ENCODE measurements around the gene PLCG2.
"Not testable (repeated sequence)": the region's sequence is repeated elsewhere in the genome, so short reads cannot be mapped to it uniquely, and the experiment has no call there.

PLCG2 gene

DNA sequence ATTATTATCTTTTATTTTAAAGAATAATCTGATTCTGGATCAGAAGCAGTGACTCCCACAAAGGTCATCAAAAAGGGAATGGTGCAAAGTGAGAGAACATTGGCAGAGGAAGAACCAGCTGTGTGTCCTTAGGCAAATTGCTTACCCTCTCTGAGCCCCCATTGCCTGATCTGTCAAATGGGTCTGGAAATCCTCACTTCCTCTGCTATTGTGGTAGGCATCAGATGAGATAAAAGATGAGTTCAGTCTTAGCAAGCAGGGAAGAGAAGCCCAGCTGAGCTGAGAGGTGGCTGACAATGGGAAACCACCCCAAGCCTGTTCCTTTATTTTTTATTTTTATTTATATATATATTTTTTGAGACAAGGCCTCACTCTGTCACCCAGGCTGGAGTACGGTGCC is 24.2 kb upstream of the PLCG2 start:
- DNase-seq (ENCODE audit: low spot score) = no peak

DNA sequence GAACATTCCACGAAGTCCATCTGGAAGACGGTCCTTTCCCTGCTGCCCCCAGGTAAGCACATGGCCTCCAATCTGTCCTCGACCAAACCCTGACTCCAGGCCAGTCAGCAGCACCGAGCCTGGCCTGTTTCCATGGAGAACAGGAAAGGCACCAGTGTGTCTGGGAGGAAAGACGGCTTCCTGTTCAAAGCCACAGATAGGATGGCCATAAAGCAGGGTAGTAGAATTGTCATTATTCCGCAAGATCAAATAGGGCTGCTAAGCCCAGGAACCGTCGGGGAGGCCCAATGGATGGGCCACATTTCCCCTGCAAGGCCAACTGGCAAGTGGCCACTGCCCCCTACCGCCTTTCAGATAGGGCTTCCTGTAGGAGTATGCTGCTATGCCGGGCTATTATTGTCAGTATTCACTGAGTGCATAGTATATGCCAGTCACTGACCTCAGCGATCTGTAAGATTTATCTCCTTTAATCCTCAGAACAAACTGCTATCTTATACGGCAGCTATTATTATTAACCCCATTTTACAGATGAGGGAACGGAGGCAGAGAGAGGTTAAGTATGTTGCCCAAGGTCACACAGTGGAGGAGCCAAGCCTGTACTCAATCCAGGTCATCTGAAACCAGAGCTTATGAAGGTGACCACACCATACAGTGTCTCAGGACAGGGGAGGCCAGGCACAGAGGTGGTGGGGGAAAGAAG is 23.0 kb upstream of the PLCG2 start:
- peak; percentile 37 for DNase-seq (ENCODE audit: low spot score)

DNA sequence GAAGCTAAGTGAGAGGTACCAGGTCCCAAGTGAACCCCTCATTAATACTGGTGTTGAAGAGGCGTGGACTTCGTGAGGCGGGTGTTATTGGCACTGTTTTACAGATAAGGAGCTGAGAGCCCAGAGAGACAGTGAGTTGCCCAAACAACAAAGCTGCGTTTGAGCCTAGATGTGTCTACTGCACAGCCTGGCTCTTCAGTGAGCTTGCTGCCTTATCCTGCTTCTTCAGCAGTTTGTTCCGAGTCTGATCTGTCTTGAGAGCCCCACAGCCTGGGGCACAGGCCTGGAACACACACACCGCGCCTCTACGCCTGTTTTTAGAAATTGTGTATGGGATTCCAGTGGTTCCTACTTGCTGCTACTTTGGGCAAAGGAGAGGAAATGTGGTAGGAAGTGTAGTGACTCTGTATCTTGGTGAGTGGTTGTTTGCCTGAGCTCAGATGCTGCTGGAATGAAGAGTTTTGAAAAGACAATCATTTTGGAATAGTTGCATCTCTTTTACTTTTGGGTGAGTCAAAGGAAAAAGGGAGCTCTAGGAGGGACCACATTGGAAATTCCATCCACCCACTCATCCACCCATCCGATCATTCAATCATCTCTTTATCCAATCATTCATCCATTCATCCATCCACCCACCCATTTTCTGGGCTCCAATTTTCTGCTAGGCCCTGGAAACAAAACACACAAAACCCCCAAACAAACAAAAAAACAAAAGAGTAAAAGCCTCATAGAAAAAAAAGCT is 22.3 kb upstream of the PLCG2 start:
- DNase-seq (ENCODE audit: low spot score) = no peak

DNA sequence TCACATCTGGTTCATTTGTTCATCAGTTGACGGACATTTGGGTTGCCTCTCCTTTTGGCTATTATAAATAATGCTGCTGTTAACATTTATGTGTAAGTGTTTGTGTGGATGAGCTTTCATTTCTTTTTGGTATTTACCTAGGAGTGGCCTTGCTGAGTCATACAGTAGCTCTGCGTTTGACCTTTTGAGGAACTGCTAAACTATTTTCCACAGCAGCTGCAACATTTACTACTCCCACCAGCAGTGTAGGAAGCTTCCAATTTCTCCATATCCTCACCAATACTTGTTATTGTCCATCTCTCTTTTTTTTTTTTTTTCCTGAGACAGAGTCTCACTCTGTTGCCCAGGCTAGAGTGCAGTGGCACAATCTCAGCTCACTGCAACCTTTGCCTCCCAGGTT is 20.7 kb upstream of the PLCG2 start:
- DNase-seq (ENCODE audit: low spot score) = no peak

DNA sequence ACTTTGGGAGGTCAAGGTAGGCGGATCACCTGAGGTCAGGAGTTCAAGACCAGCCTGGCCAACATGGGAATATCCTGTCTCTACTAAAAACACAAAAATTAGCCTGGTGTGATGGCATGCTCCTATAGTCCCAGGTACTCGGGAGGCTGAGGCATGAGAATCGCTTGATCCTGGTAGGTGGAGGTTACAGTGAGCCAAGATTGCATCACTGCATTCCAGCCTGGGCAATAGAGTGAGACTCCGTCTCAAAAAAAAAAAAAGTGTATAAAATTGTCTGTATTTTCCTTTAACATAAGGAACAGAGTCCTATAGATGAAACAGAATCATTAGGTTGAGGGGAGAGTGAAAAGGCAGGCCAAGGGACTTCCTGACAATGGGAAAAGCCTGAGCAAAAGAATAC is 16.8 kb upstream of the PLCG2 start:
- DNase-seq (ENCODE audit: low spot score) = not testable (repeated sequence)

GRCh38 chr16:81765111-81765919 is 13.8 kb upstream of the PLCG2 start:
- DNase-seq (ENCODE audit: low spot score) = no peak

DNA sequence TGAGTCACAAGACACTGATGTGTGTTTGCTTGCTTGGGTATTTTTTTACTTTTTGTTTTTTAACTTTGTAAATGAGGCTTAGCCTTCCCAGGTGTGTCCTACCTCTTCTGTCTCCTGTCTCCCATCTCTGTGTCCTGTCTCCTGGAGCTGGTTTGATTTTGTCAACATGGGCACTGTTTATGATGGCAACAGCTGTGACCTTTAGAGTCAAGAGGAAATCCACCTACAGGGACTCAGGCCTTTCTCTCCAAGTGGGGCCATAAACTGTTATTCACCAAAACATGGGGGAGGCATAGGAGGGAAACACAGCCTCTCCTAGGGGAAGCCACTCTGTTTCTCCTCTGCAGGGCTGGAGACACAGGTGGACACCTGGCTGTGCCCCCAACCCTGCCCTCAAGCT is 13.1 kb upstream of the PLCG2 start:
- DNase-seq (ENCODE audit: low spot score) = no peak

- DNase-seq (ENCODE audit: low spot score) = no peak
Observed at GRCh38 chr16:81767987-81768592, 11.0 kb upstream of the PLCG2 start.

GRCh38 chr16:81770008-81770407 is 9.1 kb upstream of the PLCG2 start:
- DNase-seq (ENCODE audit: low spot score) = no peak

GRCh38 chr16:81774348-81774747 is 4.7 kb upstream of the PLCG2 start:
- DNase-seq (ENCODE audit: low spot score) = no peak

DNA sequence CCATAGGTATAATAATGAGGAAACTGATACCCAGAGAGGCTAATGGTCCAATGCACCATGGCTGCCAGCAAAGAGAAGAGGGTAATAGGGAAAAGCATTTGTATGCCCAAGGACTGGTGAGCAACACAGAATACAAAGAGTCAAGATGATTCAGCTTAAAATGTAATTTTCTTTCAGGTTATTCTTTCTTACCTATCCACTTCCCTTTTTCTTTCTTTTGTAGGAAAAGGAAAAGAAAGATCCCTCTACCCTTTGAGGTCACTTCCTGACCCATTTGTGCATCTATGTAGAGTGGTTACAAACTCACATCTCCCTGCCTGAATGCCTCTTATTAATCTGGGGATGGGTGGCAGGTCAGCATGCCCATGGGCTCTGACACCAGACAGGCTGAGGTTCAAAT is 3.5 kb upstream of the PLCG2 start:
- no peak for DNase-seq (ENCODE audit: low spot score)

- no peak for DNase-seq (ENCODE audit: low spot score)
Observed at GRCh38 chr16:81778231-81778630, 860 bp upstream of the PLCG2 start.

DNA sequence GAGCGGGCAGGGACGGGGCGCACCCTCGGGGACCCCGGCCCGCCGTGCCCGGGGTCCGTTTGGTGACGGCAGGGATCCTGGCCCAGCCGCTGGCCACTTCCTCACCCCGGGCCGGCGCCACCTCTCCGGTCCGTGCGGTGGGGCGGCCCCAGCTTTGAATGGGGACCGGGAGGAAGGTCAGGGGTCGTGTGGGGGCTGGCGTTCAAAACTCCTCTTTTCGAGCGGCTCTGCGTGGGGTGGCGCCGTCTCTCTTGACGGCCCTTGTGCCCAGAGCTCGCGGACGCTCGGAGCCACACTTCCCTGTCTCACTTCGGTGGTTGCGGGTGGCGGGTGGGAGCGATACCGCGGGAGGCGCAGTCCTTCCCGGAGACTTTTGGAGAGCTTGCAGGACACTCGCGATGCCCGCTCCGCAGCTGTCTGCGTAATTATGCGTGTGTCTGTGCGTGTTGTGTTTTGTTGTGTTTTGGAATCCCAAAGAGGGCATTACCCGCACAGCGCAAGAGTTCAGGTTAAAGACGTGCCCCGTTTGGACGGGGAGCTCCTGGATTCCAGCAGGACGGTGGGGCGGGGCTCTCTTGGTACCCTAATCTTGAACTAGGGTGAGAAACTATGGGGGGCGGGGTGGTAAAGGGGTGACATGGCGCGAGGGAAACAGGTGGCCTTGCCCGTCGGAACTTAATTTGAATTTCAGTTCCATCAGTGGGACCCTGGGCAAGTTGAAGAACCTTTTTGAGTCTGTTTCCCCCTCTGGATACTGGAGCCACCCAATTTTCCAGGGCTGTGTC is 637 bp downstream of the PLCG2 start:
- DNase-seq (ENCODE audit: low spot score) = no peak

DNA sequence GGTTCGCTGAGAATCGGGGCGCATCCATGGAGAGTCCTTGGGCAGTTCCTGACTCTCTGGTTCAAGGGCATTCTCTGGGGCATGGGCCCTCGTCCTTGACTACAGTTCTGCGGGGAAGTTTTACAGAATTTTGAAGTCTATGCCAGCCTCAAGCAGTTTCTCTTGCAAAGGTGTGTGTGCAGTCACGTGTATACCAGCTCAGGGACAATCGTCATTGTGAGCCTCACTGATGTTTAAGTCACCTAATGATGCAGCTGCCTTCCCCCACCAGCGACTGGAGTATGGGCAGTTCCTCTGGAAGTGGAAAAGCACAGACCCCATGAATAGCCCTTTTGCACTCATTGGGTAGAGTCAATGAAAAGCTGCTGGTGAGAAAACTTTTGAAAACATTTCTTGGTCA is 1.3 kb downstream of the PLCG2 start:
- no peak for DNase-seq (ENCODE audit: low spot score)

DNA sequence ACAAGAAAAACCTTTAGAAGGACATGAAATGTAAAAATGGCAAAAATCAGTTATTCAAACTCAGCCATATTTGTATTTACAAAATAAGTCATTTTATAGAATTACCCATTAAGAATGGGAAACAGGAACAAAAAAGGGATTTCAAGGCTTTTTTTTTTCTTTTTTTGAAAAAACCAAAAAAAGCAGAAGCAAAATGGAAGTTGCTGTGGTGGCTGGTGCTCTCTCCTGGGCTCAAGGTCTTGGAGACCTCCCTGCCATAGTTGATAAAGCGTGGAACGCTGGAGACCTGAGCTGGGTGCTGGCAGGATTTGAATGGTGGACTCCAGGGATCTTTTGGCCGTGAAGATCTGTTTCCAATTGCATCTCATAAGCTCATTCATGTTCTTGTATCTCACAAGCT is 3.1 kb downstream of the PLCG2 start:
- DNase-seq (ENCODE audit: low spot score) = no peak

- no peak for DNase-seq (ENCODE audit: low spot score)
Observed at GRCh38 chr16:81784072-81784795, 5.1 kb downstream of the PLCG2 start.

DNA sequence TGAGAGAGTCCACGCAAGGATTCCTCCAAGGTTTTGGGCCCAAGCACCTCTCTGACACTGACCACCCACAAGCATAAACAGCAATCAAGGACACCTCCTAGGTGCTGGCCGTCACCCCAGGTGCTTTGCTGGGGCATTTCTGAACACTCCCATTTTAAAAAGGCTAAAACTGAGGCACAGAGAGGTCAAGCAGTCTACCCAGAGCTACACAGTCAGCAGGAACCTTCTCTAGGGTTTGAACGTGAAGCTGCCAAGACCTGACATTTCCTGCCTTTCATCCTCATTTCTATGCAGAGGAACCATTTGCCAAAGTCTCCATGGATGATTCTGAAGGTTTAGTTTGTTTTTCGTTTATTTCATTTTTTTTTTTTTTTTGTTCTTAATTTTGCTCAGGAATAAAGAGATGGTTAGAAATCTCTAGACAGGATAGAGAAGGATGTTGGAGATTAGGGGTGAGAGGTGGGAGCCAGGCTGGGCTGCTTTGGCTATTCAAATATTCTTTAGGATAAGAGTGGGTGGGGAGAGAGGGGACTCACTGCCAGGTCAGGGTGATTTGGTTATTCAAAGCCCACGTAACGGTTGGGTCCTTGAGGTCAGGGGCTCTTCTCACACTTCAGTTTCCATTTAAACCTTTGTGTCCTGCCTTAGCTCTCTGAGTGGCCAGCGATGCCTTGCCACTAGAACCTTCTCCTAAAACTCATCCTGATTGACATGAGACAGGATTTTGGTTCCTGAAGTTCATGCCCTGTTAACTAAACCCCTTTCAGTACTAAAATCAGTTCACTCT is 6.2 kb downstream of the PLCG2 start:
- no peak for DNase-seq (ENCODE audit: low spot score)

DNA sequence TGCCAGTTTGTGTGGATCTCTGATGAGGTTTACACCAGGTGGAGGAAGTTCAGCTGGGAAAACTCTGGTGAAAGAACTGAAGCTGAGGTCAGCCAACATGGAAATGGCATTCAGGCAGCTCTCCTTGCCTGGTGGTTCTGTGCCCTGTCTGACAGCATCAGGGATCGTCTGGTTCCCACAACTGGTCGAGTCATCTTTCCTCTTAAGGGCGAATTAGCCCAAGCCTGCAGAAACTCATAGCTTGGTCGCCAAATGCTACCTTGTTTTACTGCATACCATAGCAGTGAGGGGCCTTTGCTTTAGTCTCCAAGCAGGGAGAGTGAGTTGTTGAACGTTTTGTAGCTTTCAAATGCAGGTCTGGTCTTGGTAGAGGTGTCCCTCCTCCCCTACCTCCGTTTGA is 7.2 kb downstream of the PLCG2 start:
- no peak for DNase-seq (ENCODE audit: low spot score)

DNA sequence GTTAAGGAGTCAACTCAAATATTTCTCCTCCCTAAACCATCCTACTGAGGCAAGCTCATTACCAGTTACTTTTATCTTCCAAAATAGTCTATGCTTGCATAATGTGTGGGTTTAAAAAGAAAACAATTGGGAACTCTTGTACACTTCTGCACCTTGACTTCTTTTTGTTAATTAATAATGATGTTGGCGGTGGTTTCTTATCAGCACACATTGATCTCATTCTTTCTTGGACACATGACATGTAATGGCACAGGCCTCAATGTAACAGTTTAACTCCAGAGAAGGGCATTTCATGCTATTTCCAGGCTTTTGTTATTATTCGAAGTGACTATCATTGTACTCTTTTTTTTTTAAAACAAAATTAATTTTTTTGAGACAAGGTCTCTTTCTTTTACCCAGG is 7.8 kb downstream of the PLCG2 start:
- DNase-seq (ENCODE audit: low spot score) = no peak

GRCh38 chr16:81787659-81788058 is 8.6 kb downstream of the PLCG2 start:
- no peak for DNase-seq (ENCODE audit: low spot score)
